Right renal cortex interstitium (tissue), 3 donors: ENCODE measurements around the gene EDN1. TPM values are rescaled to one million over a fixed set of nuclear protein-coding genes. Genes with fewer than 3 reads are reported as not detected.

ENCODE experiments used
- DNase-seq, 3 donors: peaks; one replicate each; pipeline ENCODE4 v3.0.0-alpha.2; 2013; ENCODE audit warnings: low read depth in 3 of 3, low spot score in 2 of 3
- polyA plus RNA-seq, 3 donors: library from polyadenylated mRNA; unstranded; fragments of 120-200 nt; gene quantifications; one replicate each; pipeline ENCODE4 v1.2.1, GENCODE V29; 2013; ENCODE audit not compliant: insufficient read length in 3 of 3

EDN1 gene
- polyA plus RNA-seq, 3 donors: 4.0 to 5.0 (median 4.8) TPM

- DNase-seq: no peak
Observed at GRCh38 chr6:12344296-12344695, 54.1 kb downstream of the EDN1 start.

GRCh38 chr6:12344961-12345693, 55.0 kb downstream of the EDN1 start:
- no peak for DNase-seq

GRCh38 chr6:12345694-12346058, 55.5 kb downstream of the EDN1 start:
- DNase-seq: no peak
